Measurements from ENCODE around the gene PREX1. TPM values are rescaled to one million over a fixed set of nuclear protein-coding genes. Genes with fewer than 3 reads are reported as not detected.

Gene PREX1
- total RNA-seq, 1 experiment from 2014 or later: 3.3 TPM

GRCh38 chr20:48855046-48855445, 27.2 kb upstream of the PREX1 start:
- ChIA-PET POLR2A (ENCODE audit: unreplicated experiment) (no interaction called here), CTCF (no interaction called here)
- no peaks in the 10 kb centered on the region for H3K9me3 ChIP-seq (ENCODE audit: insufficient read depth, low read depth)
- no peaks in the 10 kb centered on the region for H3K36me3 ChIP-seq (ENCODE audit: low read depth)
- H2AFZ ChIP-seq: no peak overlapping the region
- TF ChIP-seq EZH2 (IDR thresholded peaks at IDR 0.05; ENCODE audit: low read depth) (no peak), CTCF (conservative IDR thresholded peaks at IDR 0.05) (no peak)
- DNase-seq: peak in 1 of 2 experiments; percentile 5
- no peaks in the 10 kb centered on the region for H3K27me3 ChIP-seq (ENCODE audit: insufficient read depth, low read depth)
- intact Hi-C loops (cut with micrococcal nuclease; ENCODE audit: unreplicated experiment): no loop called here
- no peaks in the 10 kb centered on the region for H3F3A ChIP-seq (ENCODE audit: insufficient read depth, low read depth)
- no TSS peak for BruUV-seq (replicated peaks)
- H3K27ac ChIP-seq: no peak overlapping the region
- H3K9me2 ChIP-seq (ENCODE audit: insufficient read depth): no peaks in the 10 kb centered on the region
- H3K79me2 ChIP-seq (ENCODE audit: low read depth): no peaks in the 10 kb centered on the region
- H4K20me1 ChIP-seq (ENCODE audit: insufficient read depth): no peaks in the 10 kb centered on the region
- no peaks in the 10 kb centered on the region for H3K4me1 ChIP-seq (replicated peaks; ENCODE audit: insufficient read depth)
- H3K4me3 ChIP-seq: no peak overlapping the region
- H3K4me2 ChIP-seq: no peak overlapping the region

GRCh38 chr20:48852609-48853008, 24.8 kb upstream of the PREX1 start:
- intact Hi-C loops (cut with micrococcal nuclease; ENCODE audit: unreplicated experiment): no loop called here
- H3K36me3 ChIP-seq (ENCODE audit: low read depth): no peaks in the 10 kb centered on the region
- no TSS peak for BruUV-seq (replicated peaks)
- H3K4me3 ChIP-seq: no peak overlapping the region
- no peaks in the 10 kb centered on the region for H3F3A ChIP-seq (ENCODE audit: insufficient read depth, low read depth)
- H4K20me1 ChIP-seq (ENCODE audit: insufficient read depth): no peaks in the 10 kb centered on the region; the same call in 1 of the 2 replicates
- TF ChIP-seq EZH2 (IDR thresholded peaks at IDR 0.05; ENCODE audit: low read depth) (no peak), CTCF (conservative IDR thresholded peaks at IDR 0.05) (no peak)
- H3K79me2 ChIP-seq (ENCODE audit: low read depth): no peaks in the 10 kb centered on the region
- CTCF ChIA-PET: no interaction called here
- POLR2A ChIA-PET (ENCODE audit: unreplicated experiment): no interaction called here
- H3K4me2 ChIP-seq: no peak overlapping the region
- H3K4me1 ChIP-seq (replicated peaks; ENCODE audit: insufficient read depth): no peaks in the 10 kb centered on the region
- H3K27me3 ChIP-seq (ENCODE audit: insufficient read depth, low read depth): no peaks in the 10 kb centered on the region
- no peak overlapping the region for H2AFZ ChIP-seq
- no peak for DNase-seq
- no peaks in the 10 kb centered on the region for H3K9me3 ChIP-seq (ENCODE audit: insufficient read depth, low read depth)
- no peak overlapping the region for H3K27ac ChIP-seq
- no peaks in the 10 kb centered on the region for H3K9me2 ChIP-seq (ENCODE audit: insufficient read depth)

GRCh38 chr20:48851579-48851978, 23.8 kb upstream of the PREX1 start:
- Histone ChIP-seq H3K27ac (no peak overlapping the region), H3K36me3 (ENCODE audit: low read depth) (no peaks in the 10 kb centered on the region), H3K4me1 (replicated peaks; ENCODE audit: insufficient read depth) (no peaks in the 10 kb centered on the region), H3K27me3 (ENCODE audit: insufficient read depth, low read depth) (no peaks in the 10 kb centered on the region), H3K4me2 (no peak overlapping the region), H3K79me2 (ENCODE audit: low read depth) (no peaks in the 10 kb centered on the region), H3F3A (ENCODE audit: insufficient read depth, low read depth) (no peaks in the 10 kb centered on the region), H2AFZ (no peak overlapping the region), H3K4me3 (no peak overlapping the region), H3K9me2 (ENCODE audit: insufficient read depth) (no peaks in the 10 kb centered on the region), H4K20me1 (ENCODE audit: insufficient read depth) (no peaks in the 10 kb centered on the region; the same call in 1 of the 2 replicates), H3K9me3 (ENCODE audit: insufficient read depth, low read depth) (no peaks in the 10 kb centered on the region)
- intact Hi-C loops (cut with micrococcal nuclease; ENCODE audit: unreplicated experiment): no loop called here
- BruUV-seq (replicated peaks): no TSS peak
- CTCF ChIA-PET: no interaction called here
- TF ChIP-seq EZH2 (IDR thresholded peaks at IDR 0.05; ENCODE audit: low read depth) (no peak), CTCF (conservative IDR thresholded peaks at IDR 0.05) (no peak)
- POLR2A ChIA-PET (ENCODE audit: unreplicated experiment): no interaction called here
- no peak for DNase-seq

Measured in PC-9 (cell line).